ENCODE results near the gene SLC17A8.

SLC17A8 gene

GRCh38 chr12:100399095-100399494 lies 42.2 kb downstream of the SLC17A8 start:
- no peak overlapping the region for H3K4me3 ChIP-seq (ENCODE audit: low read length in 2 of 2)
- H3K36me3 ChIP-seq (replicated peaks in 1 of 2; ENCODE audit: control insufficient read depth in 2 of 2, insufficient read depth in 2 of 2, low read length in 2 of 2) = no peaks in the 10 kb centered on the region
- H3K4ac ChIP-seq (ENCODE audit: low read length) = no peak overlapping the region
- no peaks in the 10 kb centered on the region for H3K79me1 ChIP-seq (ENCODE audit: low read depth, low read length)
- H3K18ac ChIP-seq (ENCODE audit: low read length) = no peak overlapping the region
- no peak overlapping the region for H3K9ac ChIP-seq (ENCODE audit: low read depth, low read length, poor library complexity)
- no peak overlapping the region for H2BK5ac ChIP-seq (ENCODE audit: low read length)
- no peak overlapping the region for H3K4me2 ChIP-seq (ENCODE audit: insufficient read depth, low read length, poor library complexity, severe bottlenecking)
- H3K4me1 ChIP-seq (ENCODE audit: control insufficient read depth in 2 of 2, insufficient read depth in 1 of 2, low read depth in 1 of 2, low read length in 2 of 2) = no peaks in the 10 kb centered on the region
- H3K27ac ChIP-seq (replicated peaks; ENCODE audit: low read length) = no peak overlapping the region
- H2AFZ ChIP-seq (ENCODE audit: low read length) = peak overlapping the region; percentile 5
- no peak overlapping the region for H2BK15ac ChIP-seq (ENCODE audit: low read length)
- DNase-seq (ENCODE audit: low spot score) = no peak
- H2BK120ac ChIP-seq (ENCODE audit: low read depth, low read length) = no peak overlapping the region
- H3K23ac ChIP-seq (ENCODE audit: low read depth, low read length, poor library complexity) = no peak overlapping the region
- no peak overlapping the region for H4K8ac ChIP-seq (ENCODE audit: low read depth, low read length)
- no peaks in the 10 kb centered on the region for H3K9me3 ChIP-seq (replicated peaks in 1 of 2; ENCODE audit: control insufficient read depth in 2 of 2, insufficient read depth in 1 of 2, low read depth in 1 of 2, low read length in 2 of 2)
- no peaks in the 10 kb centered on the region for H3K27me3 ChIP-seq (ENCODE audit: control insufficient read depth in 3 of 3, insufficient read depth in 3 of 3, low read depth in 1 of 3, low read length in 3 of 3)
- H2AK5ac ChIP-seq (ENCODE audit: low read depth, low read length) = no peak overlapping the region
- H4K91ac ChIP-seq (ENCODE audit: low read depth, low read length, poor library complexity) = no peak overlapping the region
- no peak overlapping the region for H3K14ac ChIP-seq (ENCODE audit: low read length)
- H2BK12ac ChIP-seq (ENCODE audit: low read length) = no peak overlapping the region
- no CpG with 5 or more reads among the region's 2 CpGs for WGBS, 2 donors (ENCODE audit: extremely low coverage in 2 of 2, insufficient read length in 2 of 2, insufficient replicate concordance in 1 of 2)

DNA sequence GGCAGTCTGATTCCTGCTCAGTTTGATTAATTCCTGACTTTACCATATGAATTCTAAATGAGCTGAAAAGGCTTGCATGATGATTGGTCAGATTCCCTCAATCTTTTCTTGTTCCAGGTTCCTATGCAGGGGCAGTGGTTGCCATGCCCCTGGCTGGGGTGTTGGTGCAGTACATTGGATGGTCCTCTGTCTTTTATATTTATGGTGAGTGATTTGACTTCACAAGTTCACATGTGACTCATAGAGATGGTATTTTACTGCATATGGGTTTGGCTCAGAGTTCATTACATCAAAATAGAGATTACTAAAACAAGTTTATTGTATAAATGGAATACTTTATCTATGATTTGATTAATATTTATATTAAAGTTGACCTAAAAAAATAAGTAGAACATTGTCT lies 44.8 kb downstream of the SLC17A8 start:
- no peak overlapping the region for H3K14ac ChIP-seq (ENCODE audit: low read length)
- H3K4ac ChIP-seq (ENCODE audit: low read length) = no peak overlapping the region
- no peak overlapping the region for H3K18ac ChIP-seq (ENCODE audit: low read length)
- no peaks in the 10 kb centered on the region for H3K36me3 ChIP-seq (replicated peaks in 1 of 2; ENCODE audit: control insufficient read depth in 2 of 2, insufficient read depth in 2 of 2, low read length in 2 of 2)
- H2BK15ac ChIP-seq (ENCODE audit: low read length) = no peak overlapping the region
- H3K4me1 ChIP-seq (ENCODE audit: control insufficient read depth in 2 of 2, insufficient read depth in 1 of 2, low read depth in 1 of 2, low read length in 2 of 2) = no peaks in the 10 kb centered on the region
- H4K91ac ChIP-seq (ENCODE audit: low read depth, low read length, poor library complexity) = no peak overlapping the region
- H3K4me3 ChIP-seq (ENCODE audit: low read length in 2 of 2) = no peak overlapping the region
- no peak overlapping the region for H3K9ac ChIP-seq (ENCODE audit: low read depth, low read length, poor library complexity)
- no peak overlapping the region for H2BK120ac ChIP-seq (ENCODE audit: low read depth, low read length)
- H3K27me3 ChIP-seq (ENCODE audit: control insufficient read depth in 3 of 3, insufficient read depth in 3 of 3, low read depth in 1 of 3, low read length in 3 of 3) = no peaks in the 10 kb centered on the region
- H3K9me3 ChIP-seq (replicated peaks in 1 of 2; ENCODE audit: control insufficient read depth in 2 of 2, insufficient read depth in 1 of 2, low read depth in 1 of 2, low read length in 2 of 2) = no peaks in the 10 kb centered on the region
- no peak overlapping the region for H2AK5ac ChIP-seq (ENCODE audit: low read depth, low read length)
- DNase-seq (ENCODE audit: low spot score) = no peak
- H2AFZ ChIP-seq (ENCODE audit: low read length) = no peak overlapping the region
- no peak overlapping the region for H2BK5ac ChIP-seq (ENCODE audit: low read length)
- H4K8ac ChIP-seq (ENCODE audit: low read depth, low read length) = no peak overlapping the region
- H3K27ac ChIP-seq (replicated peaks; ENCODE audit: low read length) = no peak overlapping the region
- no peak overlapping the region for H3K23ac ChIP-seq (ENCODE audit: low read depth, low read length, poor library complexity)
- no peaks in the 10 kb centered on the region for H3K79me1 ChIP-seq (ENCODE audit: low read depth, low read length)
- H2BK12ac ChIP-seq (ENCODE audit: low read length) = no peak overlapping the region
- H3K4me2 ChIP-seq (ENCODE audit: insufficient read depth, low read length, poor library complexity, severe bottlenecking) = no peak overlapping the region

- Histone ChIP-seq H3K27ac (replicated peaks; ENCODE audit: low read length) (no peak overlapping the region), H3K4me3 (ENCODE audit: low read length in 2 of 2) (no peak overlapping the region), H4K91ac (ENCODE audit: low read depth, low read length, poor library complexity) (no peak overlapping the region), H3K27me3 (ENCODE audit: control insufficient read depth in 3 of 3, insufficient read depth in 3 of 3, low read depth in 1 of 3, low read length in 3 of 3) (no peaks in the 10 kb centered on the region), H3K9ac (ENCODE audit: low read depth, low read length, poor library complexity) (no peak overlapping the region), H2AFZ (ENCODE audit: low read length) (no peak overlapping the region), H3K79me1 (ENCODE audit: low read depth, low read length) (no peaks in the 10 kb centered on the region), H2AK5ac (ENCODE audit: low read depth, low read length) (no peak overlapping the region), H3K9me3 (replicated peaks in 1 of 2; ENCODE audit: control insufficient read depth in 2 of 2, insufficient read depth in 1 of 2, low read depth in 1 of 2, low read length in 2 of 2) (no peaks in the 10 kb centered on the region), H2BK12ac (ENCODE audit: low read length) (no peak overlapping the region), H3K23ac (ENCODE audit: low read depth, low read length, poor library complexity) (no peak overlapping the region), H3K14ac (ENCODE audit: low read length) (no peak overlapping the region), H3K4me1 (ENCODE audit: control insufficient read depth in 2 of 2, insufficient read depth in 1 of 2, low read depth in 1 of 2, low read length in 2 of 2) (no peaks in the 10 kb centered on the region), H2BK5ac (ENCODE audit: low read length) (no peak overlapping the region), H3K4me2 (ENCODE audit: insufficient read depth, low read length, poor library complexity, severe bottlenecking) (no peak overlapping the region), H3K36me3 (replicated peaks in 1 of 2; ENCODE audit: control insufficient read depth in 2 of 2, insufficient read depth in 2 of 2, low read length in 2 of 2) (no peaks in the 10 kb centered on the region), H2BK15ac (ENCODE audit: low read length) (no peak overlapping the region), H2BK120ac (ENCODE audit: low read depth, low read length) (no peak overlapping the region), H3K18ac (ENCODE audit: low read length) (no peak overlapping the region), H4K8ac (ENCODE audit: low read depth, low read length) (no peak overlapping the region), H3K4ac (ENCODE audit: low read length) (no peak overlapping the region)
- no peak for DNase-seq (ENCODE audit: low spot score)
- WGBS, 2 donors (ENCODE audit: extremely low coverage in 2 of 2, insufficient read length in 2 of 2, insufficient replicate concordance in 1 of 2) = no CpG with 5 or more reads among the region's 2 CpGs
These were observed 45.9 kb downstream of the SLC17A8 start for GRCh38 chr12:100402763-100403162.

- DNase-seq (ENCODE audit: low spot score) = no peak
- Histone ChIP-seq H3K79me1 (ENCODE audit: low read depth, low read length) (no peaks in the 10 kb centered on the region), H3K4me3 (ENCODE audit: low read length in 2 of 2) (no peak overlapping the region), H3K27ac (replicated peaks; ENCODE audit: low read length) (no peak overlapping the region), H3K36me3 (replicated peaks in 1 of 2; ENCODE audit: control insufficient read depth in 2 of 2, insufficient read depth in 2 of 2, low read length in 2 of 2) (no peaks in the 10 kb centered on the region), H2BK5ac (ENCODE audit: low read length) (no peak overlapping the region), H3K23ac (ENCODE audit: low read depth, low read length, poor library complexity) (no peak overlapping the region), H4K91ac (ENCODE audit: low read depth, low read length, poor library complexity) (no peak overlapping the region), H3K4me2 (ENCODE audit: insufficient read depth, low read length, poor library complexity, severe bottlenecking) (no peak overlapping the region), H2BK120ac (ENCODE audit: low read depth, low read length) (no peak overlapping the region), H3K9ac (ENCODE audit: low read depth, low read length, poor library complexity) (no peak overlapping the region), H3K14ac (ENCODE audit: low read length) (no peak overlapping the region), H2BK15ac (ENCODE audit: low read length) (no peak overlapping the region), H2BK12ac (ENCODE audit: low read length) (no peak overlapping the region), H4K8ac (ENCODE audit: low read depth, low read length) (no peak overlapping the region), H3K27me3 (ENCODE audit: control insufficient read depth in 3 of 3, insufficient read depth in 3 of 3, low read depth in 1 of 3, low read length in 3 of 3) (no peaks in the 10 kb centered on the region), H2AK5ac (ENCODE audit: low read depth, low read length) (no peak overlapping the region), H3K4ac (ENCODE audit: low read length) (no peak overlapping the region), H3K4me1 (ENCODE audit: control insufficient read depth in 2 of 2, insufficient read depth in 1 of 2, low read depth in 1 of 2, low read length in 2 of 2) (no peaks in the 10 kb centered on the region), H2AFZ (ENCODE audit: low read length) (no peak overlapping the region), H3K9me3 (replicated peaks in 1 of 2; ENCODE audit: control insufficient read depth in 2 of 2, insufficient read depth in 1 of 2, low read depth in 1 of 2, low read length in 2 of 2) (no peaks in the 10 kb centered on the region), H3K18ac (ENCODE audit: low read length) (no peak overlapping the region)
- WGBS, 2 donors (ENCODE audit: extremely low coverage in 2 of 2, insufficient read length in 2 of 2, insufficient replicate concordance in 1 of 2) = no CpG with 5 or more reads among the region's 2 CpGs
These were observed 46.6 kb downstream of the SLC17A8 start for GRCh38 chr12:100403446-100403845.

All from neuronal stem cell (in vitro differentiated cells).